NCI-H1417 treated with DMSO at 0.1 percent for 48 hours (cell line): ENCODE results near the gene EVX2.

Source experiments
- DNase-seq: peaks from one replicate; lab custom pipeline; 2025; lab: John Stamatoyannopoulos, UW

Gene EVX2

GRCh38 chr2:176096243-176096985, 12.7 kb upstream of the EVX2 start:
- no peak for DNase-seq

GRCh38 chr2:176095421-176095820, 11.7 kb upstream of the EVX2 start:
- DNase-seq, result no peak

- DNase-seq, result no peak
Observed at GRCh38 chr2:176094349-176094748, 10.6 kb upstream of the EVX2 start.

- no peak for DNase-seq
Observed at GRCh38 chr2:176093898-176094249, 10.1 kb upstream of the EVX2 start.

GRCh38 chr2:176093145-176093897, 9.6 kb upstream of the EVX2 start:
- DNase-seq, result no peak

- no peak for DNase-seq
Observed at GRCh38 chr2:176092270-176093144, 8.7 kb upstream of the EVX2 start, which contains the start of gene HOXD13. Gene HOXD13 (plus strand): TSS chr2:176092721. CDS start chr2:176092891, 170 bp downstream.

GRCh38 chr2:176091329-176092258, 7.8 kb upstream of the EVX2 start:
- no peak for DNase-seq

GRCh38 chr2:176090862-176091261, 7.1 kb upstream of the EVX2 start:
- no peak for DNase-seq

- DNase-seq, result no peak
Observed at GRCh38 chr2:176089843-176090395, 6.2 kb upstream of the EVX2 start.

GRCh38 chr2:176088937-176089842, 5.4 kb upstream of the EVX2 start:
- no peak for DNase-seq

GRCh38 chr2:176088048-176088936, 4.5 kb upstream of the EVX2 start:
- DNase-seq, result no peak

- DNase-seq, result no peak
Observed at GRCh38 chr2:176087330-176088047, 3.7 kb upstream of the EVX2 start.

GRCh38 chr2:176085861-176086771, 2.4 kb upstream of the EVX2 start:
- DNase-seq, result no peak

GRCh38 chr2:176085120-176085788, 1.5 kb upstream of the EVX2 start:
- DNase-seq, result no peak

- DNase-seq, result no peak
Observed at GRCh38 chr2:176084611-176085119, 903 bp upstream of the EVX2 start.
